WTC11 (cell line): ENCODE data around the gene ZFP64. TPM values are rescaled to one million over a fixed set of nuclear protein-coding genes. Genes with fewer than 3 reads are reported as not detected.

ENCODE experiments used
- ATAC-seq: fragments of 200-7000 bp; cut with Tn5 transposase; 2 replicates; pipeline ENCODE4 v1.10.0; 2021; ENCODE audit warnings: mild to moderate bottlenecking, moderate library complexity
- CTCF ChIA-PET: fragments of 300-600 bp; sonication (Branson Sonifier 250); formaldehyde crosslinking; loops from one replicate; lab custom pipeline; 2021; ENCODE audit warnings: antibody characterized with exemption; lab: Charles Lee
- POLR2A ChIA-PET: fragments of 350-600 bp; sonication (Branson Sonifier 250); formaldehyde crosslinking; loops from one replicate; lab custom pipeline; 2021; ENCODE audit warnings: antibody characterized with exemption; lab: Charles Lee
- DNase-seq: peaks from one replicate; pipeline ENCODE4 v3.0.0; 2021; ENCODE audit warnings: low spot score
- H3K27ac Mint-ChIP-seq: 2 replicates; pipeline ENCODE4 v1.8.0; 2021; ENCODE audit warnings: mixed read lengths
- H3K27me3 Mint-ChIP-seq: 2 replicates; pipeline ENCODE4 v1.8.0; 2021; ENCODE audit warnings: low read depth, mild to moderate bottlenecking, moderate library complexity, mixed read lengths
- H3K36me3 Mint-ChIP-seq: 2 replicates; pipeline ENCODE4 v1.8.0; 2021; ENCODE audit warnings: mixed read lengths
- H3K4me1 Mint-ChIP-seq: 2 replicates; pipeline ENCODE4 v1.8.0; 2022; ENCODE audit warnings: mixed read lengths
- H3K4me3 Mint-ChIP-seq: 2 replicates; pipeline ENCODE4 v1.8.0; 2021; ENCODE audit warnings: mild to moderate bottlenecking, moderate library complexity, mixed read lengths
- H3K9me3 Mint-ChIP-seq: 2 replicates; pipeline ENCODE4 v1.8.0; 2021; ENCODE audit warnings: mixed read lengths
- ATF2 ChIP-seq: sonication (generic); formaldehyde crosslinking; IDR thresholded peaks from 2 replicates; pipeline ENCODE4 v1.8.1; 2022; ENCODE audit warnings: low read depth, missing genetic modification reagents, borderline replicate concordance
- CBFB ChIP-seq: sonication (generic); formaldehyde crosslinking; IDR thresholded peaks from 2 replicates; pipeline ENCODE4 v1.8.1; 2022; ENCODE audit warnings: mild to moderate bottlenecking, low read depth, missing genetic modification reagents
- CREB1 ChIP-seq: sonication (generic); formaldehyde crosslinking; IDR thresholded peaks from 2 replicates; pipeline ENCODE4 v1.8.0; 2023; ENCODE audit warnings: mild to moderate bottlenecking, missing genetic modification reagents
- E2F1 ChIP-seq: sonication (generic); formaldehyde crosslinking; IDR thresholded peaks from 2 replicates; pipeline ENCODE4 v1.8.0; 2022; ENCODE audit warnings: mild to moderate bottlenecking, missing genetic modification reagents
- E2F5 ChIP-seq: sonication (generic); formaldehyde crosslinking; IDR thresholded peaks from 2 replicates; pipeline ENCODE4 v1.8.1; 2022; ENCODE audit warnings: mild to moderate bottlenecking, moderate library complexity, missing genetic modification reagents
- ERG ChIP-seq: fragments of 250-450 bp; sonication (Bioruptor Pico); IDR thresholded peaks from 2 replicates; pipeline ENCODE4 v1.8.0; 2021; ENCODE audit warnings: mild to moderate bottlenecking
- HMGXB4 ChIP-seq: sonication (generic); formaldehyde crosslinking; IDR thresholded peaks from 2 replicates; pipeline ENCODE4 v1.8.1; 2023; ENCODE audit warnings: mild to moderate bottlenecking, moderate library complexity, missing genetic modification reagents
- IRF1 ChIP-seq: sonication (generic); formaldehyde crosslinking; IDR thresholded peaks from 2 replicates; pipeline ENCODE4 v1.8.0; 2023; ENCODE audit warnings: missing genetic modification reagents
- JAZF1 ChIP-seq: fragments of 250-450 bp; sonication (Bioruptor Pico); IDR thresholded peaks from 2 replicates; pipeline ENCODE4 v1.9.0; 2021; ENCODE audit warnings: moderate library complexity, mild to moderate bottlenecking, inconsistent platforms
- NFE2L1 ChIP-seq: sonication (generic); formaldehyde crosslinking; IDR thresholded peaks from 2 replicates; pipeline ENCODE4 v1.8.1; 2023; ENCODE audit warnings: missing genetic modification reagents
- OVOL2 ChIP-seq: fragments of 250-450 bp; sonication (Bioruptor Pico); IDR thresholded peaks from 2 replicates; pipeline ENCODE4 v1.9.0; 2021; ENCODE audit warnings: mild to moderate bottlenecking, borderline replicate concordance
- PRDM15 ChIP-seq: sonication (generic); formaldehyde crosslinking; IDR thresholded peaks from 2 replicates; pipeline ENCODE4 v1.8.0; 2022; ENCODE audit warnings: missing genetic modification reagents
- SMAD3 ChIP-seq: sonication (generic); formaldehyde crosslinking; IDR thresholded peaks from 2 replicates; pipeline ENCODE4 v1.8.0; 2022; ENCODE audit warnings: missing genetic modification reagents, mild to moderate bottlenecking, borderline replicate concordance
- SP1 ChIP-seq: sonication (generic); formaldehyde crosslinking; conservative IDR thresholded peaks from 2 replicates; pipeline ENCODE4 v1.8.1; 2022; ENCODE audit warnings: missing genetic modification reagents
- ZMAT4 ChIP-seq: fragments of 250-450 bp; sonication (Bioruptor Pico); IDR thresholded peaks from 2 replicates; pipeline ENCODE4 v1.9.0; 2021; ENCODE audit warnings: mild to moderate bottlenecking
- ZNF317 ChIP-seq: sonication (generic); formaldehyde crosslinking; IDR thresholded peaks from 2 replicates; pipeline ENCODE4 v1.8.1; 2023; ENCODE audit warnings: low read depth, mild to moderate bottlenecking, moderate library complexity, missing genetic modification reagents, borderline replicate concordance
- ZNF396 ChIP-seq: fragments of 250-450 bp; sonication (Bioruptor Pico); IDR thresholded peaks from 2 replicates; pipeline ENCODE4 v1.8.0; 2021; ENCODE audit warnings: mild to moderate bottlenecking, moderate library complexity, borderline replicate concordance
- total RNA-seq: library from RNA; stranded (reverse); gene quantifications from 3 replicates; pipeline ENCODE4 v1.2.3, GENCODE V29; 2021

ZFP64 gene
- total RNA-seq, 1 experiment from 2014 or later, result 26.1 TPM

DNA sequence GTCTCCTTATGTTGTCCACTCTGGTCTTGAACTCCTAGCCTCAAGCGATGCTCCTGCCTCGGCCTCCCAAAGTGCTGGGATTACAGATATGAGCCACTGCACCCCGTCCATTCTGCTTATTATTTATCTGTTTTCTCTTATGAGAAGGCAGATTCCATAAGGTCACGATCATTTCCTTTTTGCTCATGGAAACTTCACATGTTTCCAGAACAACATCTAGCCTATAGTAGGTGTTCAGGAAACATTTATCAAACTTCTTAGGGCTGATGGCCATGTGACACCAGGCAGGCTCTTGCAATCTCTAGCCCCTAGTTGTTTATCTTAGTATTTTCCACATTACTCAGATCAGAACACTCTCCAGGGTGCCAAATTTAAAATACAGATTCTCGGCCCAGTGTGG, 61.2 kb downstream of the ZFP64 start:
- Mint-ChIP-seq H3K9me3 (peaks cover 18% of the 10 kb centered on the region), H3K27ac (no peak overlapping the region), H3K27me3 (peaks cover 2% of the 10 kb centered on the region; the same call in 1 of the 2 replicates), H3K36me3 (peaks cover 9% of the 10 kb centered on the region; the same call in 1 of the 2 replicates)
- no peak for DNase-seq
- CTCF ChIA-PET, result no interaction called here
- TF ChIP-seq NFE2L1 (CRISPR knock-in tag) (no peak), JAZF1 (CRISPR knock-in tag) (no peak), ZNF317 (CRISPR knock-in tag) (no peak), ZMAT4 (CRISPR knock-in tag) (no peak), SP1 (no peak), PRDM15 (CRISPR knock-in tag) (no peak), ERG (no peak), HMGXB4 (CRISPR knock-in tag) (no peak), OVOL2 (no peak)
- TF ChIP-seq, all 79 proteins: peak for 0
- ATAC-seq, result no peak
- POLR2A ChIA-PET, result no interaction called here
- Mint-ChIP-seq H3K4me1 (no peaks in the 10 kb centered on the region), H3K4me3 (no peak overlapping the region)

- H3K27ac Mint-ChIP-seq, result no peak overlapping the region
- no peak for TF ChIP-seq E2F5 (CRISPR knock-in tag)
- TF ChIP-seq CREB1 (CRISPR knock-in tag), result no peak
- no peak for TF ChIP-seq PRDM15 (CRISPR knock-in tag)
- TF ChIP-seq SMAD3, result no peak
- no peak for TF ChIP-seq ATF2 (CRISPR knock-in tag)
- no peak for TF ChIP-seq ZNF396 (CRISPR knock-in tag)
- no peak for TF ChIP-seq IRF1
- TF ChIP-seq E2F1, result no peak
- no peak for TF ChIP-seq CBFB (CRISPR knock-in tag)
- no peak for TF ChIP-seq HMGXB4 (CRISPR knock-in tag)
Observed at GRCh38 chr20:52129611-52130010, 62.0 kb downstream of the ZFP64 start.

More at GRCh38 chr20:52129611-52130010, 62.0 kb downstream of the ZFP64 start:
- Mint-ChIP-seq H3K9me3 (peaks cover 18% of the 10 kb centered on the region), H3K4me3 (no peak overlapping the region), H3K36me3 (peaks cover 9% of the 10 kb centered on the region; the same call in 1 of the 2 replicates), H3K4me1 (no peaks in the 10 kb centered on the region), H3K27me3 (peaks cover 2% of the 10 kb centered on the region; the same call in 1 of the 2 replicates)
- ChIA-PET POLR2A (no interaction called here), CTCF (interaction anchor here (0.7 to 2.5 kb wide), 5 partner anchors 9 to 88 kb away, joined by 3 to 36 read pairs (median 14); no protein-coding TSS in a partner anchor)
- DNase-seq (no peak), ATAC-seq (no peak)
